ENCODE results near the gene CTDP1.
A peak's percentile ranks its signal among the peaks of the same experiment; 100 is the strongest.
"Not testable (repeated sequence)": the region's sequence is repeated elsewhere in the genome, so short reads cannot be mapped to it uniquely, and the experiment has no call there.

CTDP1 gene

DNA sequence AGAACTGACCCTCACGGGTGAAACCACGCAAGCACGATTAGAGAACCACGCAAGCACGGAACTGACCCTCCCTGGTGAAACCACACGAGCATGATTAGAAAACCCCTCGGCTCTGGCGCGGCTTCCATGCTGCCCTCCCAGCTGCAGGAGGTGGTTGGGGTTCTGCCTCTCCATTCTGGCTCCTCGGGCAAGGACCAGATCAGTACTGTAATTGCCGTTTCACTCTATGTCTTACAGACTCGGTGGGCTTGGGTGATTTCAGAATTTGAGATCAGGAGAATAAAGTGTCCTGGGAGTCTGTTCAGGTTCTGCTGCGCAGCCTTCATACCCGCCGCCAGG is 59.8 kb downstream of the CTDP1 start:
- no peak for DNase-seq (ENCODE audit: low read depth in 1 of 2, low spot score in 1 of 2)
- in situ Hi-C loops (cut with HindIII; ENCODE audit: low pct_unique_long_range_greater_than_20kb, low sequenced_read_pairs), result no loop called here
- no peak for TF ChIP-seq JUND (IDR thresholded peaks at IDR 0.05; ENCODE audit: low read depth)

GRCh38 chr18:79740047-79740446 is 60.4 kb downstream of the CTDP1 start:
- DNase-seq (ENCODE audit: low read depth in 1 of 2, low spot score in 1 of 2); in situ Hi-C loops (cut with HindIII; ENCODE audit: low pct_unique_long_range_greater_than_20kb, low sequenced_read_pairs): not testable (repeated sequence)

- no peak for DNase-seq (ENCODE audit: low read depth in 1 of 2, low spot score in 1 of 2)
- TF ChIP-seq JUND (IDR thresholded peaks at IDR 0.05; ENCODE audit: low read depth), result no peak
- in situ Hi-C loops (cut with HindIII; ENCODE audit: low pct_unique_long_range_greater_than_20kb, low sequenced_read_pairs), result no loop called here
These were observed 61.1 kb downstream of the CTDP1 start for GRCh38 chr18:79740521-79741361.

DNA sequence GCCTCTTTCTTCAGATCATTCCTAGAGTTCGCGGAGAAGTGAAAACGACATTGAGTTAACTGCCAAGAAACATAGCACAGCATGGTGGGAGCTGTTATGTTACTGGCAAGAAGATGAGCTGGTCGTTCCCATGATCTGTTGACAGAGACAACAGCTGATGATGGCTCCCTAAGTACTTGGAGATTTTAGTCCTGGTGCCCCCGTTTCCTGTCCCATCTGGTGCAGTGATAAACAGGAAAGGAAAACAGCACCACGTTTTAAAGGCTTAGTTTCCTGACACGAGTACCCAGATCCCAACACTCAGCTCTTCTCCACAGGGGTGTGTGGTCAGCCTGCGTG is 61.7 kb downstream of the CTDP1 start:
- in situ Hi-C loops (cut with HindIII; ENCODE audit: low pct_unique_long_range_greater_than_20kb, low sequenced_read_pairs), result no loop called here
- DNase-seq (ENCODE audit: low read depth in 1 of 2, low spot score in 1 of 2), result no peak
- no peak for TF ChIP-seq JUND (IDR thresholded peaks at IDR 0.05; ENCODE audit: low read depth)

GRCh38 chr18:79742076-79742475 is 62.5 kb downstream of the CTDP1 start:
- in situ Hi-C loops (cut with HindIII; ENCODE audit: low pct_unique_long_range_greater_than_20kb, low sequenced_read_pairs), result no loop called here

DNA sequence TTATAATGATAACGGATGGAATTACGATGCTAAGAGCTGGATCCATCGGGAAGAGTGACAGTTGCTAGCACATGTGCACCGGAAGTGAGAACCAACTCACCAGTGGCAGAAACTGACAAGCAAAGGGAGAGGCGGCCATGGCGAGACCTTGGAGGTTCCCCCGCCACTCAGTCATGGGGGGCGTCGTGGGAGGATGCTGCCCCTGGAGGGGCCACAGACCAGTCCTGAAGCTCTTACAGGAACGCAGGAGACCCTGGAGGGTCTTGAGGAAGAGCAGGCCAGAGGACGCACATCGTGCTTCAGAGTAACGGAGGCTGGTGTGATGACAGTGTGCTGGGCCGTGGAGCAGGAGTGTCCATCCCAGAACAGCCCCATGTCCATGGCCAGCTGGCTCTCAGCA is 65.0 kb downstream of the CTDP1 start:
- TF ChIP-seq JUND (IDR thresholded peaks at IDR 0.05; ENCODE audit: low read depth), result no peak
- no peak for DNase-seq (ENCODE audit: low read depth in 1 of 2, low spot score in 1 of 2)
- in situ Hi-C loops (cut with HindIII; ENCODE audit: low pct_unique_long_range_greater_than_20kb, low sequenced_read_pairs), result no loop called here

More at GRCh38 chr18:79742076-79742475, 62.5 kb downstream of the CTDP1 start:
- TF ChIP-seq JUND (IDR thresholded peaks at IDR 0.05; ENCODE audit: low read depth), result no peak
- DNase-seq (ENCODE audit: low read depth in 1 of 2, low spot score in 1 of 2), result no peak

DNA sequence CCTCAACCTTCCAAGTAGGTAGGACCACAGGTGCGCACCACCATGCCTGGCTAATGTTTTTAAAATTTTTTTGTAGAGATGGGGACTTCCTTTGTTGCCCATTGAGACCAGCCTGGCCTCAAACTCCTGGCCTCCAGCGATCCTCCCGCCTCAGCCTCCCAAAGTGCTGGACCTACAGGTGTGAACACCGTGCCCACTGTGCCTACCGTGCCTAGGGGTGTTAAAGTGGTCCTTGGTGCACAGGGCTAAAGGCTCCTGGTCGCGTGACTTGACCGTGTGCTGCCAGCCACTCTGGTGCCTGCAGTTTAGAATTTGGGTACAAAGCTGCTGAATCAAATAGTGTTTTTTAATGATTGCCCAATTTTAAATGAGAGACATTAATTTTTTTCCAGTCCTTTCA is 67.1 kb downstream of the CTDP1 start:
- in situ Hi-C loops (cut with HindIII; ENCODE audit: low pct_unique_long_range_greater_than_20kb, low sequenced_read_pairs), result no loop called here
- no peak for TF ChIP-seq JUND (IDR thresholded peaks at IDR 0.05; ENCODE audit: low read depth)
- no peak for DNase-seq (ENCODE audit: low read depth in 1 of 2, low spot score in 1 of 2)

GRCh38 chr18:79747156-79747845 is 67.7 kb downstream of the CTDP1 start:
- no peak for TF ChIP-seq JUND (IDR thresholded peaks at IDR 0.05; ENCODE audit: low read depth)
- DNase-seq (ENCODE audit: low read depth in 1 of 2, low spot score in 1 of 2), result no peak
- in situ Hi-C loops (cut with HindIII; ENCODE audit: low pct_unique_long_range_greater_than_20kb, low sequenced_read_pairs), result no loop called here

DNA sequence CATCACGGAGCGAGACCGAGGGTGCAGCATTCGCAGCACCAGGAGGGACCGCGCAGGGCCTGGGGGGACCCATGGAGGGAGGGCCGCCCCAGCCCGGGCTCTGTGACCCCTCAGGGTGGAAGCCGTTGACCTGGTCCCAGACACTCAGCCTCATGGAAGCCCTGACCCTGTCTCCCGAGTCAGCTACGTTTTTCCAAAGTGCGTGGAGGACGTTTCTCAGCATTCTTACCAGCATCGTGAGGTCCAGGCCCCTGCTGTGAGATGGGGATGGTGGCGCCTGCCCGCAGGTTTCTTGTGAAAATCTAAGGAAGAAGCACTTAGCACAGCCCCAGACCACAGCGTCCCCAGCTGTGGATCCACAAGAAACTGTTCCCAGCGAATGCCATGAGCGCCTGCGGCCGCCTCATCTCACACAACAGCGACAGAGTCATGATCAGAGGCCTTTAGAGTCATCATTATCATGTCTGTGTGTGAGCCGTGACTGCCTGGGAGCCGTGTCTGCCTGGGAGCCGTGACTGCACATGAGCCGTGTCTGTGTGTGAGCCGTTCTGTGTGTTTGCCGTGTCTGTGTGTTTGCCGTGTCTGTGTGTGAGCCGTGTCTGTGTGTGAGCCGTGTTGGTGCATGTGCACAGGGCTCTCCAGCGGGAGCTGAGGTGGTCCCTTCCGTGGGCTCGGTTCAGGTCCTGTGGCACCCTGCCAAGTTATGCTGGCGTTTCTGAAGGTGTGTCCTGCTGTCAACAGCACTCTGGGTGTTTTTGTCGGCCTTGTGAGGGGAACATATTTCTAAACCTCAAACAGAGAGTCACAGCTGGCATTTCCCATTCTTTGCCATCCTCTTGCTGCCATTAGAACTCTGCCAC is 68.9 kb downstream of the CTDP1 start:
- DNase-seq (ENCODE audit: low read depth in 1 of 2, low spot score in 1 of 2), result no peak
- in situ Hi-C loops (cut with HindIII; ENCODE audit: low pct_unique_long_range_greater_than_20kb, low sequenced_read_pairs), result no loop called here
- no peak for TF ChIP-seq JUND (IDR thresholded peaks at IDR 0.05; ENCODE audit: low read depth)

DNA sequence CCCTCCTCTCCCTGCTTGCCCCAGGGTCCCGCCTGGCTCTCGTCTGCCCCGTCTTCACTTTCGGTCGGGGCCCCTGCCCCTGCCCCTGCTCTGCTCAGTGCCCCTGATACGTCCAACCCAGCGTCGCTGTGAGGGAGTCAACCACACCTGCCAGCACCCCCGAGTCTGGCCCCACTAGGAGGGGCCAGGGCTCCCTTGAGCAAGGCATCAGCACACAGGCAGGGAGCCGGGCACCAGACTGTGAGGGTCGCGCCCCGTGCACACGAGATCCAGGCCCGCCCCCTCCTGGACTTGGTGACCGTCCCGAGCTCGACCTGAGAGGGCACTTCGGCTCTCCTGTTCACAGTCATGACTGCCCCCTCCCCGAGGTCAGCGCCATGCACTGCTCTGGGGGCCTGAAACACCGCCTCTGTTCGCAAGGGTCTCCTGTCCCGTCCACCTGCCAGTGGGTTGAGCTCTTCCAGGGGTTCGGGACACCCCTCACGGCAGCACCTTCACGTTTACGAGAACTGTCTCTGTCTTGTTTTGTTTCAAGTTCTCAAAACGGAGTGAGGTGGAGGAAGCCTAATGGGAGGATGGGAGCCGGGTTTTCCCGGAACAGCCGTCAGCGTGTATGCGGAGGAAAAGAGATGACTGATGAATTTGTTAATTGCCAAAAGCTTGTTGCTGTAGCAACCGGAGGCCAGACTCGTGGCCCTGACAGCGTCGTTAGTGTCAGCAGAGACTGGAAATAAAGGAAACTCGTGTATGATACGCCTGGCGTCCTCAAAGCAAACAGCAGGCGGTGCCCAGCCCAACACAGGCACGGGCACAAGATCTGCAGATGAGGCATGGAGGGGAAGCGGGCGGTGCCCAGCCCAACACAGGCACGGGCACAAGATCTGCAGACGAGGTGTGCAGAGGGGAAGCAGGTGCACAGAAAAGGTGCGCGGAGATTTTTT is 69.9 kb downstream of the CTDP1 start:
- no peak for TF ChIP-seq JUND (IDR thresholded peaks at IDR 0.05; ENCODE audit: low read depth)
- in situ Hi-C loops (cut with HindIII; ENCODE audit: low pct_unique_long_range_greater_than_20kb, low sequenced_read_pairs), result no loop called here
- no peak for DNase-seq (ENCODE audit: low read depth in 1 of 2, low spot score in 1 of 2)

GRCh38 chr18:79750980-79751571 is 71.5 kb downstream of the CTDP1 start:
- peak in 1 of 2 experiments; percentile 17 for DNase-seq (ENCODE audit: low read depth in 1 of 2, low spot score in 1 of 2)
- in situ Hi-C loops (cut with HindIII; ENCODE audit: low pct_unique_long_range_greater_than_20kb, low sequenced_read_pairs), result no loop called here
- no peak for TF ChIP-seq JUND (IDR thresholded peaks at IDR 0.05; ENCODE audit: low read depth)

- peak in 1 of 2 experiments; percentile 18 for DNase-seq (ENCODE audit: low read depth in 1 of 2, low spot score in 1 of 2)
- in situ Hi-C loops (cut with HindIII; ENCODE audit: low pct_unique_long_range_greater_than_20kb, low sequenced_read_pairs), result not testable (repeated sequence)
These were observed 72.4 kb downstream of the CTDP1 start for GRCh38 chr18:79751918-79752578.

- in situ Hi-C loops (cut with HindIII; ENCODE audit: low pct_unique_long_range_greater_than_20kb, low sequenced_read_pairs); DNase-seq (ENCODE audit: low read depth in 1 of 2, low spot score in 1 of 2): not testable (repeated sequence)
These were observed 73.3 kb downstream of the CTDP1 start for GRCh38 chr18:79752946-79753345.

Data from T47D (cell line).